Neuronal stem cell (in vitro differentiated cells): ENCODE data around the gene TMEM191B.
"Not testable (repeated sequence)": the region's sequence is repeated elsewhere in the genome, so short reads cannot be mapped to it uniquely, and the experiment has no call there.

Experiments
- DNase-seq: peaks from one replicate; pipeline ENCODE4 v3.0.0-alpha.2; 2013; ENCODE audit warnings: low spot score
- H2AFZ ChIP-seq: one replicate; pipeline ENCODE4 v1.6.1; 2013; ENCODE audit warnings: mild to moderate bottlenecking, low read length, inconsistent platforms
- H2AK5ac ChIP-seq: 2 replicates; pipeline ENCODE4 v1.6.1; 2013; ENCODE audit warnings: low read depth, mild to moderate bottlenecking, inconsistent platforms, low read length, moderate library complexity, mixed read lengths
- H2BK120ac ChIP-seq: 2 replicates; pipeline ENCODE4 v1.6.1; 2013; ENCODE audit warnings: low read depth, mild to moderate bottlenecking, inconsistent platforms, low read length, moderate library complexity, mixed read lengths
- H2BK12ac ChIP-seq: one replicate; pipeline ENCODE4 v1.6.1; 2013; ENCODE audit warnings: low read length, inconsistent platforms
- H2BK15ac ChIP-seq: 2 replicates; pipeline ENCODE4 v1.6.1; 2013; ENCODE audit warnings: mild to moderate bottlenecking, low read length, inconsistent platforms, mixed read lengths
- H2BK5ac ChIP-seq: one replicate; pipeline ENCODE4 v1.6.1; 2013; ENCODE audit warnings: inconsistent platforms, mild to moderate bottlenecking, low read length, moderate library complexity
- H3K14ac ChIP-seq: one replicate; pipeline ENCODE4 v1.6.1; 2013; ENCODE audit warnings: low read length, inconsistent platforms
- H3K18ac ChIP-seq: 2 replicates; pipeline ENCODE4 v1.6.1; 2013; ENCODE audit warnings: low read length, inconsistent platforms
- H3K23ac ChIP-seq: 2 replicates; pipeline ENCODE4 v1.6.1; 2013; ENCODE audit warnings: low read depth, mild to moderate bottlenecking, mixed read lengths, low read length, inconsistent platforms; ENCODE audit not compliant: poor library complexity
- H3K27ac ChIP-seq: replicated peaks from 3 replicates; pipeline ENCODE4 v1.5.1; 2013; ENCODE audit warnings: low read length, inconsistent platforms
- H3K27me3 ChIP-seq, 3 experiments: 2 replicates each; pipeline ENCODE4 v1.6.1; 2013; ENCODE audit warnings: low read length in 3 of 3, mild to moderate bottlenecking in 2 of 3, inconsistent platforms in 1 of 3, low read depth in 1 of 3, mixed read lengths in 1 of 3, moderate library complexity in 1 of 3; ENCODE audit not compliant: control insufficient read depth in 3 of 3, insufficient read depth in 3 of 3
- H3K36me3 ChIP-seq, 2 donors: replicated peaks in 1 of 2; 2 replicates each; pipeline ENCODE4 v1.6.1; 2013; ENCODE audit warnings: low read length in 2 of 2; ENCODE audit not compliant: control insufficient read depth in 2 of 2, insufficient read depth in 2 of 2
- H3K4ac ChIP-seq: 2 replicates; pipeline ENCODE4 v1.6.1; 2013; ENCODE audit warnings: inconsistent platforms, mild to moderate bottlenecking, low read length, moderate library complexity
- H3K4me1 ChIP-seq, 2 donors: 1 replicate in 1 of 2; 2 replicates in 1 of 2; pipeline ENCODE4 v1.6.1; 2013; ENCODE audit warnings: low read length in 2 of 2, low read depth in 1 of 2; ENCODE audit not compliant: control insufficient read depth in 2 of 2, insufficient read depth in 1 of 2
- H3K4me2 ChIP-seq: one replicate; pipeline ENCODE4 v1.6.1; 2013; ENCODE audit warnings: mild to moderate bottlenecking, low read length, inconsistent platforms; ENCODE audit not compliant: insufficient read depth, poor library complexity, severe bottlenecking
- H3K4me3 ChIP-seq, 2 donors: 2 replicates each; pipeline ENCODE4 v1.5.1; 2013; ENCODE audit warnings: low read length in 2 of 2, mild to moderate bottlenecking in 2 of 2, inconsistent platforms in 1 of 2, moderate library complexity in 1 of 2
- H3K79me1 ChIP-seq: one replicate; pipeline ENCODE4 v1.6.1; 2013; ENCODE audit warnings: low read depth, mild to moderate bottlenecking, inconsistent platforms, low read length, moderate library complexity
- H3K9ac ChIP-seq: one replicate; pipeline ENCODE4 v1.6.1; 2013; ENCODE audit warnings: mild to moderate bottlenecking, low read depth, low read length, inconsistent platforms; ENCODE audit not compliant: poor library complexity
- H3K9me3 ChIP-seq, 2 donors: replicated peaks in 1 of 2; 2 replicates each; pipeline versions ENCODE3 to v1.6.1; 2013; ENCODE audit warnings: low read length in 2 of 2, mild to moderate bottlenecking in 2 of 2, inconsistent platforms in 1 of 2, low read depth in 1 of 2, mixed read lengths in 1 of 2, moderate library complexity in 1 of 2; ENCODE audit not compliant: control insufficient read depth in 2 of 2, insufficient read depth in 1 of 2
- H4K8ac ChIP-seq: one replicate; pipeline ENCODE4 v1.6.1; 2013; ENCODE audit warnings: low read depth, mild to moderate bottlenecking, inconsistent platforms, low read length, moderate library complexity
- H4K91ac ChIP-seq: one replicate; pipeline ENCODE4 v1.6.1; 2013; ENCODE audit warnings: low read length, low read depth, mild to moderate bottlenecking, inconsistent platforms; ENCODE audit not compliant: poor library complexity
- WGBS, 2 donors: extraction: QIAGEN DNeasy Blood & Tissue Kit; methylation state at CpG; one replicate each; pipeline ENCODE4 v1.1.7; 2013; ENCODE audit warnings: missing lambda C conversion rate in 2 of 2, mixed read lengths in 1 of 2; ENCODE audit not compliant: insufficient read length in 2 of 2, insufficient replicate concordance in 1 of 2; ENCODE audit errors: extremely low coverage in 2 of 2; 5-methylcytosine and 5-hydroxymethylcytosine counted together

Gene TMEM191B

GRCh38 chr22:18551046-18551445, 23.4 kb downstream of the TMEM191B start:
- H3K79me1 ChIP-seq, H3K27me3 ChIP-seq, H2AFZ ChIP-seq, H3K4me2 ChIP-seq, H3K23ac ChIP-seq, H2BK5ac ChIP-seq, H2BK120ac ChIP-seq, DNase-seq, H3K4me1 ChIP-seq, H2AK5ac ChIP-seq, H3K14ac ChIP-seq, H3K4ac ChIP-seq, H3K4me3 ChIP-seq, H3K9me3 ChIP-seq, H4K91ac ChIP-seq, H3K9ac ChIP-seq, H4K8ac ChIP-seq, H2BK12ac ChIP-seq, H3K36me3 ChIP-seq, H3K18ac ChIP-seq, H3K27ac ChIP-seq, H2BK15ac ChIP-seq: not testable (repeated sequence)
- no CpG with 5 or more reads among the region's 7 CpGs for WGBS, 2 donors

- not testable (repeated sequence) for H2BK15ac ChIP-seq, H4K8ac ChIP-seq, DNase-seq, H3K36me3 ChIP-seq, H2AFZ ChIP-seq, H3K4ac ChIP-seq, H3K9ac ChIP-seq, H3K14ac ChIP-seq, H3K79me1 ChIP-seq, H3K4me3 ChIP-seq, H2BK5ac ChIP-seq, H3K9me3 ChIP-seq, H3K4me1 ChIP-seq, H4K91ac ChIP-seq, H3K4me2 ChIP-seq, H2BK12ac ChIP-seq, H3K23ac ChIP-seq, H2AK5ac ChIP-seq, H3K18ac ChIP-seq, H3K27ac ChIP-seq, H3K27me3 ChIP-seq, H2BK120ac ChIP-seq
- WGBS, 2 donors: no CpG with 5 or more reads among the region's 19 CpGs
Observed at GRCh38 chr22:18552839-18553597, 25.4 kb downstream of the TMEM191B start.

GRCh38 chr22:18554280-18555256, 27.0 kb downstream of the TMEM191B start:
- H4K91ac ChIP-seq, H3K14ac ChIP-seq, H3K23ac ChIP-seq, H2AK5ac ChIP-seq, H3K18ac ChIP-seq, H3K9me3 ChIP-seq, DNase-seq, H4K8ac ChIP-seq, H3K4me3 ChIP-seq, H2BK120ac ChIP-seq, H3K27ac ChIP-seq, H2AFZ ChIP-seq, H3K36me3 ChIP-seq, H2BK15ac ChIP-seq, H2BK12ac ChIP-seq, H3K4ac ChIP-seq, H2BK5ac ChIP-seq, H3K79me1 ChIP-seq, H3K4me1 ChIP-seq, H3K4me2 ChIP-seq, H3K27me3 ChIP-seq, H3K9ac ChIP-seq: not testable (repeated sequence)
- WGBS, 2 donors: no CpG with 5 or more reads among the region's 22 CpGs

GRCh38 chr22:18558516-18558915, 30.9 kb downstream of the TMEM191B start:
- not testable (repeated sequence) for H3K4me1 ChIP-seq, H3K23ac ChIP-seq, H2AFZ ChIP-seq, H3K79me1 ChIP-seq, H3K18ac ChIP-seq, H3K4ac ChIP-seq, H3K9me3 ChIP-seq, H3K4me3 ChIP-seq, H4K91ac ChIP-seq, H2BK120ac ChIP-seq, H3K4me2 ChIP-seq, H4K8ac ChIP-seq, H3K27ac ChIP-seq, H2AK5ac ChIP-seq, H2BK12ac ChIP-seq, H2BK5ac ChIP-seq, H2BK15ac ChIP-seq, DNase-seq, H3K27me3 ChIP-seq, H3K14ac ChIP-seq, H3K9ac ChIP-seq, H3K36me3 ChIP-seq
- WGBS, 2 donors: no CpG with 5 or more reads among the region's 4 CpGs
